Hepatocyte (in vitro differentiated cells): Measurements from ENCODE around the gene GALNT15. TPM values are rescaled to one million over a fixed set of nuclear protein-coding genes. Genes with fewer than 3 reads are reported as not detected.
A peak's percentile ranks its signal among the peaks of the same experiment; 100 is the strongest.

Experiments used
- DNase-seq: peaks from one replicate; pipeline ENCODE4 v3.0.0-alpha.2; 2016; ENCODE audit warnings: low spot score
- H2AFZ ChIP-seq: fragments of 200-600 bp; sonication (generic); 2 replicates; pipeline ENCODE4 v1.6.0; 2016; ENCODE audit warnings: antibody characterized with exemption, mild to moderate bottlenecking
- H3K27ac ChIP-seq: fragments of 200-600 bp; sonication (generic); 2 replicates; pipeline ENCODE4 v1.5.1; 2016; ENCODE audit warnings: mild to moderate bottlenecking
- H3K27me3 ChIP-seq: fragments of 200-600 bp; sonication (generic); 2 replicates; pipeline ENCODE4 v1.6.1; 2016
- H3K36me3 ChIP-seq: fragments of 200-600 bp; sonication (generic); replicated peaks from 2 replicates; pipeline ENCODE4 v1.5.1; 2016; ENCODE audit warnings: low read depth; ENCODE audit not compliant: insufficient read depth
- H3K4me1 ChIP-seq: fragments of 200-600 bp; sonication (generic); 2 replicates; pipeline ENCODE4 v1.5.1; 2016; ENCODE audit warnings: mild to moderate bottlenecking, moderate library complexity; ENCODE audit not compliant: insufficient read depth
- H3K4me2 ChIP-seq: fragments of 200-600 bp; sonication (generic); 2 replicates; pipeline ENCODE4 v1.6.0; 2016
- H3K4me3 ChIP-seq: fragments of 200-600 bp; sonication (generic); 2 replicates; pipeline ENCODE4 v1.5.1; 2016; ENCODE audit warnings: mild to moderate bottlenecking
- H3K79me2 ChIP-seq: fragments of 200-600 bp; sonication (generic); 2 replicates; pipeline ENCODE4 v1.6.0; 2017; ENCODE audit warnings: mild to moderate bottlenecking
- H3K9me2 ChIP-seq: fragments of 200-600 bp; sonication (generic); replicated peaks from 2 replicates; pipeline ENCODE4 v1.6.0; 2017; ENCODE audit warnings: mild to moderate bottlenecking; ENCODE audit not compliant: insufficient read depth
- H3K9me3 ChIP-seq: fragments of 200-600 bp; sonication (generic); 2 replicates; pipeline ENCODE4 v1.5.1; 2016; ENCODE audit warnings: low read depth, mild to moderate bottlenecking
- H4K20me1 ChIP-seq: fragments of 200-600 bp; sonication (generic); 2 replicates; pipeline ENCODE4 v1.6.0; 2016; ENCODE audit warnings: mild to moderate bottlenecking; ENCODE audit not compliant: insufficient read depth, poor library complexity, severe bottlenecking
- EZH2 ChIP-seq: fragments of 200-600 bp; sonication (generic); IDR thresholded peaks from 2 replicates; pipeline ENCODE4 v1.6.1; 2016; ENCODE audit warnings: antibody characterized with exemption, mild to moderate bottlenecking, borderline replicate concordance
- EZH2phosphoT487 ChIP-seq: fragments of 200-600 bp; sonication (generic); IDR thresholded peaks from one replicate; pipeline ENCODE4 v1.6.1; 2018; ENCODE audit warnings: antibody characterized with exemption, mild to moderate bottlenecking, low read depth, moderate library complexity; ENCODE audit not compliant: unreplicated experiment, severe bottlenecking
- WGBS: methylation state at CpG from one replicate; pipeline ENCODE4 v1.1.6; 2016; ENCODE audit warnings: low lambda C conversion rate; ENCODE audit errors: missing lambda C conversion rate; 5-methylcytosine and 5-hydroxymethylcytosine counted together
- polyA plus RNA-seq: library from polyadenylated mRNA; unstranded; fragments of >200 nt; fragmentation: Nextera tagmentation; extraction: Ambion mirVana; gene quantifications from 2 replicates; pipeline ENCODE4 v1.2.1, GENCODE V29; 2016
- total RNA-seq: library from RNA; depleted of rRNA; stranded (reverse); fragments of >200 nt; gene quantifications from 2 replicates; pipeline ENCODE4 v1.2.3, GENCODE V29; 2014
- TF ChIP-seq, protein P1 (sequence below): fragments of 200-600 bp; sonication (generic); IDR thresholded peaks from 2 replicates; pipeline ENCODE4 v1.5.1; 2016; ENCODE audit warnings: antibody characterized with exemption, mild to moderate bottlenecking; ENCODE audit not compliant: poor library complexity

Gene GALNT15
- total and polyA plus RNA-seq, 2 experiments from 2014 or later: 1.1 to 1.4 TPM

DNA sequence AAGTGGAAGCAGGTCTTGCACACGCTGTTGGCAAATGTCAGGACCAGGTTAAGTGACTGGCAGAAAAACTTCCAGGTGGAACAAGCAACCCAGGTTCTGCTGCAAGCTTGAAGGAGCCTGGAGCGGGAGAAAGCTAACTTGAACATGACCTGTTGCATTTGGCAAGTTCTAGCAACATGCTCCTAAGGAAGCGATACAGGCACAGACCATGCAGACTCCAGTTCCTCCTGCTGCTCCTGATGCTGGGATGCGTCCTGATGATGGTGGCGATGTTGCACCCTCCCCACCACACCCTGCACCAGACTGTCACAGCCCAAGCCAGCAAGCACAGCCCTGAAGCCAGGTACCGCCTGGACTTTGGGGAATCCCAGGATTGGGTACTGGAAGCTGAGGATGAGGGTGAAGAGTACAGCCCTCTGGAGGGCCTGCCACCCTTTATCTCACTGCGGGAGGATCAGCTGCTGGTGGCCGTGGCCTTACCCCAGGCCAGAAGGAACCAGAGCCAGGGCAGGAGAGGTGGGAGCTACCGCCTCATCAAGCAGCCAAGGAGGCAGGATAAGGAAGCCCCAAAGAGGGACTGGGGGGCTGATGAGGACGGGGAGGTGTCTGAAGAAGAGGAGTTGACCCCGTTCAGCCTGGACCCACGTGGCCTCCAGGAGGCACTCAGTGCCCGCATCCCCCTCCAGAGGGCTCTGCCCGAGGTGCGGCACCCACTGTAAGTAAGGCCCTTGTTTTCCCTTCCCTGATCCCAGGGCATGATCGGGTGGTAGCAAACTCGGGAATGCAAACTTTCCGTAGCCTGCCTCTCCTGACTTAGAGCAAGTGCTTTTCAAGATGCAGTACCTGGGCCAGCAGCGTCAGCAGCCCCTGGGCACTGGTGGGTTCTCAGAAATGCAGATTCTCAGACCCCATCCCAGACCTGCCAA lies 759 bp downstream of the GALNT15 start:
- Histone ChIP-seq H3K4me3 (no peak overlapping the region), H2AFZ (no peak overlapping the region), H3K4me1 (peaks cover 3% of the 10 kb centered on the region), H4K20me1 (no peaks in the 10 kb centered on the region), H3K79me2 (no peaks in the 10 kb centered on the region), H3K27ac (no peak overlapping the region), H3K36me3 (no peaks in the 10 kb centered on the region), H3K9me2 (no peaks in the 10 kb centered on the region), H3K27me3 (peaks cover 12% of the 10 kb centered on the region), H3K9me3 (no peaks in the 10 kb centered on the region), H3K4me2 (peak overlapping the region; percentile 10)
- TF ChIP-seq EZH2: no peak
- no peak for TF ChIP-seq EZH2phosphoT487
- TF ChIP-seq, protein P1, sequence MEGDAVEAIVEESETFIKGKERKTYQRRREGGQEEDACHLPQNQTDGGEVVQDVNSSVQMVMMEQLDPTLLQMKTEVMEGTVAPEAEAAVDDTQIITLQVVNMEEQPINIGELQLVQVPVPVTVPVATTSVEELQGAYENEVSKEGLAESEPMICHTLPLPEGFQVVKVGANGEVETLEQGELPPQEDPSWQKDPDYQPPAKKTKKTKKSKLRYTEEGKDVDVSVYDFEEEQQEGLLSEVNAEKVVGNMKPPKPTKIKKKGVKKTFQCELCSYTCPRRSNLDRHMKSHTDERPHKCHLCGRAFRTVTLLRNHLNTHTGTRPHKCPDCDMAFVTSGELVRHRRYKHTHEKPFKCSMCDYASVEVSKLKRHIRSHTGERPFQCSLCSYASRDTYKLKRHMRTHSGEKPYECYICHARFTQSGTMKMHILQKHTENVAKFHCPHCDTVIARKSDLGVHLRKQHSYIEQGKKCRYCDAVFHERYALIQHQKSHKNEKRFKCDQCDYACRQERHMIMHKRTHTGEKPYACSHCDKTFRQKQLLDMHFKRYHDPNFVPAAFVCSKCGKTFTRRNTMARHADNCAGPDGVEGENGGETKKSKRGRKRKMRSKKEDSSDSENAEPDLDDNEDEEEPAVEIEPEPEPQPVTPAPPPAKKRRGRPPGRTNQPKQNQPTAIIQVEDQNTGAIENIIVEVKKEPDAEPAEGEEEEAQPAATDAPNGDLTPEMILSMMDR: no peak
- 89% methylated on average over 19 of the region's 19 CpGs for WGBS
- DNase-seq: no peak

DNA sequence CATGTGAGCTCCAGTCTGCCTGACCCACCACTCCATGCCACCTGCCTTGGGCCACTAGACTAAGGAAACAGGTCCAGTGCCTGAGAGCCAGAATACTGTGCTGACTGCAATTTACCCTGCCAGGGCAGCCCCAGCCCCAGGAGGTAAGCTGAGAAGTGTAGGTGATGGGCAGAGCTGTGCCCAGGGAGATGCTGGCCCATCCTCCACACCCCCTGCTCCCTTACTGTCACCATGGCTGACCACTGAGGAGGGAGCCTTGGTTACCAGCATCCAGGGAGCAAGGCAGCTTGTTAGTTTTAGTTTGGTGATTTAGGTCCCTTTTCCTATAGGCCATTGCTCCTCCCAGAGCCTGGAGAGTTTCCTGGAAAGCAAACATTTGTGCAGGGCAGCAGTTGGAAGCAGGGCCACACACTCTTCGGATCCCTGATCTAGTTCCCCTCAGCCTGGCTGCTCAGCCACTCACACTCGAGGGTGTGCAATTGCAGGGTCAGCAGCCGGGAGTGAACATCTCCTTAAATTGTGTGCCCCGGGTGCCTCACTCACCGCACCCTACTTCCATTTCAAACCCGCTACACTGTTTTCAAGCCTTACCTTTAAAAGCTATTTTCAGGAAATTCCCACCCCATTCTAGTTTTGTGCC lies 2.0 kb downstream of the GALNT15 start:
- no peak overlapping the region for H3K27ac ChIP-seq
- H4K20me1 ChIP-seq: no peaks in the 10 kb centered on the region
- DNase-seq: no peak
- no peaks in the 10 kb centered on the region for H3K79me2 ChIP-seq
- H2AFZ ChIP-seq: no peak overlapping the region
- H3K4me3 ChIP-seq: no peak overlapping the region
- H3K36me3 ChIP-seq: no peaks in the 10 kb centered on the region
- no peaks in the 10 kb centered on the region for H3K9me2 ChIP-seq
- TF ChIP-seq EZH2phosphoT487 (no peak), EZH2 (no peak)
- TF ChIP-seq, protein P1: no peak
- WGBS: 69% methylated on average over 6 of the region's 6 CpGs
- no peak overlapping the region for H3K4me2 ChIP-seq
- no peaks in the 10 kb centered on the region for H3K9me3 ChIP-seq
- peaks cover 12% of the 10 kb centered on the region for H3K27me3 ChIP-seq
- peaks cover 3% of the 10 kb centered on the region for H3K4me1 ChIP-seq

- TF ChIP-seq EZH2 (no peak), EZH2phosphoT487 (no peak)
- TF ChIP-seq, protein P1: no peak
- Histone ChIP-seq H3K4me2 (no peak overlapping the region), H3K9me2 (no peaks in the 10 kb centered on the region), H3K9me3 (no peaks in the 10 kb centered on the region), H3K27ac (no peak overlapping the region), H2AFZ (no peak overlapping the region), H3K36me3 (no peaks in the 10 kb centered on the region), H3K4me1 (peaks cover 3% of the 10 kb centered on the region), H3K27me3 (peaks cover 12% of the 10 kb centered on the region), H3K4me3 (no peak overlapping the region), H4K20me1 (no peaks in the 10 kb centered on the region), H3K79me2 (no peaks in the 10 kb centered on the region)
- WGBS: 93% methylated on average over 4 of the region's 4 CpGs
- no peak for DNase-seq
These were observed 2.9 kb downstream of the GALNT15 start for GRCh38 chr3:16177382-16177781.
